OCI-M1 (cell line): ENCODE measurements around the gene SMYD3.
"Not testable (repeated sequence)": the region's sequence is repeated elsewhere in the genome, so short reads cannot be mapped to it uniquely, and the experiment has no call there.

Source experiments
- DNase-seq: peaks from one replicate; lab custom pipeline; 2025; lab: John Stamatoyannopoulos, UW

Gene SMYD3

GRCh38 chr1:246108278-246108925 lies 398.7 kb downstream of the SMYD3 start:
- DNase-seq = no peak

GRCh38 chr1:246107516-246108277 lies 399.4 kb downstream of the SMYD3 start:
- peak; percentile 68 for DNase-seq

DNA sequence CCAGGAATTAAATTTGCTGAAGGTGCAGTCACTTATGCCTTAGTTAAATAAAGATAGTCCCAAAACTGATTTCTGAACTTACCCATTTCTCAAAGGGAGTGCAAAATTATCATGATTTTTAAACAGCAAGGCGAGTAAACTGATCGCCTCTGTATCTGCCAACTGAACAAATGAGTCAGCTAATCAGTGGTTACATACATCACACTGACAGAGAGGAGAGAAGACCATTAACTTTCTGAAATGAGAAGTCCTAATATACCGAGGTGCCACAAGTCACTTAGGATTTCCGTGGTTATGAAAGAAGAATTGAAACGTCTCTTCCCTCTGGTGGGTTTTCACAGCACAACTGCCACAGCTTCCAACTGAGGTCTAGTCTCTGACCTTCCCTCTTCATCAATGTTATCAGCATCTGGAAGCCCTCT lies 400.7 kb downstream of the SMYD3 start:
- peak; percentile 83 for DNase-seq

DNA sequence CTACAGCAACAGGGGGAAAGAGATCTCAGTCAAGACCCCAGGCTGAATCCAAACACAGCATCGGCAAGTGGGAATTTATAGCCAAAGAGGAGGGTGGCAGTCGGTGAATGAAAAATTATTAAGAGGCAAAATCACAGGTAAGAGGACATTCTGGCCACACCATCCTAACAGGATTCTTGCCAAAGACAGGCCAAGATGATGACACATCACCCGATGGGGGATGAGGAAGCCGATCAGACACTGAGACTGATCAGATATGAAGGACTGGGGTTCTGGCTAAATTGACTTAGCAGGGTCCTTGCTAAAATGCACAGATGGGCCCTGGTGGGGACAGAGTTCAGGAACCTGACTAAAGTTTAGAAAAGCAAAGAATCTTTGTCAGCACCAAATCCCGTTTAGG lies 402.2 kb downstream of the SMYD3 start:
- peak; percentile 43 for DNase-seq

GRCh38 chr1:246099570-246099969 lies 407.5 kb downstream of the SMYD3 start:
- no peak for DNase-seq

GRCh38 chr1:246096356-246096755 lies 410.7 kb downstream of the SMYD3 start:
- DNase-seq = no peak

DNA sequence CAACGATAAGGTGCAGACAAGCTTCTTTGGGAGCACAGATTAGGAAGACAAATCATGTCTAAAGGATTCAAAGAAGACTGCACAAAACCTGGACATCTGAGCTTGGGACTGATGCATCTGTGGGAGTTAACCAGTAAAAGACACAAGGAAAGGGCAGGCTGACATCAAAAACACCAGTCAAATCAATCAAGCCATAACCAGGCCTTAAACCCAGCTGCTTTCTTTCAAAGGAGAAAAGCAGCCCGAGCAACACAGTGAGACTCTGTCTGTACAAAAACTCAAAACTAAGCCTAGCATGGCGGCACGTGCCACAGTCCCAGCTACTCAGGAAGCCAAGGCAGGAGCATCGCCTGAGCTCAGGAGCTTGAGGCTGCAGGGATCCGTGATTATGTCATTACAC lies 411.6 kb downstream of the SMYD3 start:
- DNase-seq = no peak

DNA sequence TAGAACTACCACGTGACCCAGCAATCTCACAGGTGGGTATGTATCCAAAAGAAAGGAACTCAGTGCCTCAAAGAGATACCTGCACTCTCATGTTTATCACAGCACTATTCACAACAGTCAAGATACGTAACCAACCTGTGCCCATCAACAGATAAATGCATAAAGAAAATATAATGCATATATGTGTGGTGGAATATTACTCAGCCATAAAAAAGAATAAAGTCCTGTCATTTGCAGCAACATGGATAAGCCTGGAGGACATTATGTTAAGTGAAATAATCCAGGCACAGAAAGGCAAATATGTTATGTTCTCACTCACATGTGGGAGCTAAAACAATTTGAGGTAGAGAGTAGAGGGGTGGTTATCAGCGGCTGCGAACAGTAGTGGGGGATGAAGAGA lies 413.8 kb downstream of the SMYD3 start:
- DNase-seq = no peak

DNA sequence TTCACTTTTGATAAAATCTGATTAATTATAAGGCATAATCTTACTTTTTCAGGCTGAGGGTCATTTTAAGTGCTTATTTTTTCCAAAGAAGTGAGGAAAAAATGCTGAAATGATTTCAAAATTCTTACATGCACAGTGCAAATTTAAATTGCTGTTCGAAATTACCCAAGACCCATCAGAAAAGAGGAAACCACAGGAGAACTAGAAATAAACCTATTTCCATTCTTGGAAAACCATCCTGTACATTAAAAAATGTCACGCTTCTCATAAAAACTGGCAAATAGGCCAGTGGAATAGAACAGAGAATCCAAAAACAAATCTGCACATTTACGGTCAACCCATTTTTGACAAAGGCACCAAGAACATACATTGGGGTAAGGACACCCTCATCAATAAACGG lies 414.9 kb downstream of the SMYD3 start:
- DNase-seq = no peak

- no peak for DNase-seq
These were observed 415.6 kb downstream of the SMYD3 start for GRCh38 chr1:246091477-246091876.

DNA sequence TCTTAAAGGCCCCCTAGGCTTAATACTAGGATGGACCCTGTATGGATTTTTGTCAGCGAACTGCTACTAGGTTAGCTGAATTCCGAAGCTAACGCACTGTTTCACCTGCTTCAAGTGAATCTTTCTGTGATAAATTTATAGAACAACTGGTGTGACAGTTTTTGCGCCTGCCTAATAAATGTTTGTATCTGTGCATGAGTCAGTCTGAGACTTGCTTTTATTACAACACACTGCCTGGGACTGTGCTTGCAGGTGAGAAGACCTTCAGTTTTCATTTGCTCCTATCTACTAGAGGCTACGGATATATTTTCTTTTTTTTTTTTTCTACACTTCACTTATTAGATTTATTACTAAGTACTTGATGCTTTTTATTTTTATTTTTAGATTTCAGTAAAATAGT lies 420.9 kb downstream of the SMYD3 start:
- DNase-seq = no peak

- DNase-seq = no peak
These were observed 423.7 kb downstream of the SMYD3 start for GRCh38 chr1:246083416-246083815.

- peak; percentile 61 for DNase-seq
These were observed 425.0 kb downstream of the SMYD3 start for GRCh38 chr1:246081856-246082668.

GRCh38 chr1:246081138-246081702 lies 425.9 kb downstream of the SMYD3 start:
- DNase-seq = no peak

- DNase-seq = no peak
These were observed 427.0 kb downstream of the SMYD3 start for GRCh38 chr1:246080031-246080430.

DNA sequence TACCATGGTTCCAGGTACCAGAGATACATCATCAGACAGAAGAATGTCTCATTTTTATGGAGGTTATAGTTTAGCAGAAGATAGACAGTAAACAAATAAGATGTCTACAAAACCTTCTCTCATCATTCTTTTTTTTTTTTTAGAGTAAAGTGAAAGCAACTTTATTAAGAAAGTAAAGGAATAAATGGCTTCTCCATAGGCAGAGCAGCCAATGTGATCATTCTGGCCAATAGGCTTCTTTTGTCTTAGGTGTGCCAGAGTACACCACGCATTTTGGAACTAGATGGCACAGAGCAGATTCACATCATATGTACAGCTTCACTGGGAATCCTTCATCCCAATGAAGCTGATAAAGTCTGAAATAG lies 428.2 kb downstream of the SMYD3 start:
- no peak for DNase-seq

DNA sequence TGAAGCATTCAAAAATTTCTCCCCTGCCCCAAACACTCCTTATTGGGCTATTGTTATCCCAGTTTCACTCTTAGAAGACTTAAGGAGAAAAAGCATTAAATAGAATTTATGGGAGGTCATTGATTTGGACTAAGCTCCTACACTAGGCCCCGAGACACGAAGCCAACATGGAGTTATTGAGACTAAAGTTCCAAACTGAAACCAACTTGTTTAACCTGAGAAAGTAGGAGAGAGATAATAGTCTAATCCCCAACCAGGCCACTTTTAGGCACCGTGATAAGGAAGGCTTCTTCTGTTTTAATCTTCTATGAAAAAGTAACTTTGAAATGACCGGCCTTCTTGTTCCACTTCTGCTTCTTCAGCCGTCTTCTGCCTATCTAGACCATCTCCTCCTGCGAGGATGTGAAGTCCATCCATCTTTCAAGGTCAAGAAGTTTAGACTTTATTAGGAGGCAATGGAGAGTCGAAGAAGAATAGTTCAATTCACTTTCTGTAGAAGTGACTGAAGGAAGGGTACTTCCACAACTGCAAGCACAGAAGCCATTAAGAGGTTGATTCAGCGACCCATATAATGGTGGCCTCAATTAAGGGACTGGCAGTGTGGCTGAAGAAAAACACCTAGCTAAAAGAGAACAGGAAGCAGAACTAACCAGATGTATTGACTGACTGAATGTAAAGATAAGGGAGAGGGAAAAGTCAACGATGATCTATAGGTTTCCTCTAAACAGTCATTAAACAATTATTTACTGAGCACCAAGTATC lies 428.8 kb downstream of the SMYD3 start:
- DNase-seq = peak; percentile 81

DNA sequence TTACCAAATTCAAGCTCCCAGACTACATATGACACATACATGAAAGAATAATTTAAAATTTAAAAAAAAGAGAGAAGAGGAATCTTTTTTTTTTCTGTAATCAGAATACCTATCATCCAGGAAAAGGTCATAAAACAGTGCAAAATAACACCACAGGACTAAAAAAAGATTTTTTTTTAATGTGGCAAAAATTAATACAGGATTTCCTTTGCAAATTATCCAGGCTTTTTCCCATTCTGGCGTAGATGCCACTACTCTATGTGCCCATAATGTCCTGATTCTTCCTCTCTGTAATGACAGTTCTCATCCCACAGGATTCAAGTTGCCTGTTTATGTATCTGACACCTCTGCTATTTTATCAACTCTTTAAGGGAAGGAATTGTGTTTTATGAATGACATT lies 429.6 kb downstream of the SMYD3 start:
- peak; percentile 41 for DNase-seq

GRCh38 chr1:246074421-246074820 lies 432.7 kb downstream of the SMYD3 start:
- DNase-seq = no peak

GRCh38 chr1:246072456-246072955 lies 434.6 kb downstream of the SMYD3 start:
- no peak for DNase-seq

DNA sequence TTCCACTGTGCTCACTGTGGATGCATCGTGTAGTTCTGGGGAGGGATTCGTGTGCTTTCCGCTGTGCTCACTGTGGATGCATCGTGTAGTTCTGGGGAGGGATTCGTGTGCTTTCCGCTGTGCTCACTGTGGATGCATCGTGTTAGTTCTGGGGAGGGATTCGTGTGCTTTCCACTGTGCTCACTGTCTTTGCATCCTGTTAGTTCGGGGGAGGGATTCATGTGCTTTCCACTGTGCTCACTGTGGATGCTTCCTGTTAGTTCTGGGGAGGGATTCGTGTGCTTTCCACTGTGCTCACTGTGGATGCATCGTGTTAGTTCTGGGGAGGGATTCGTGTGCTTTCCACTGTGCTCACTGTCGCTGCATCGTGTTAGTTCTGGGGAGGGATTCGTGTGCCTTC lies 435.1 kb downstream of the SMYD3 start:
- not testable (repeated sequence) for DNase-seq

GRCh38 chr1:246071561-246071960 lies 435.5 kb downstream of the SMYD3 start:
- DNase-seq = not testable (repeated sequence)
